ENCODE data around the gene ISLR2.

- no peak for TF ChIP-seq FOXA1 (IDR thresholded peaks at IDR 0.05)
- TF ChIP-seq FOXM1 (IDR thresholded peaks at IDR 0.05; ENCODE audit: borderline replicate concordance), result no peak
- no peak for TF ChIP-seq ELF4 (IDR thresholded peaks at IDR 0.05)
- no peak for TF ChIP-seq BHLHE40 (IDR thresholded peaks at IDR 0.05; ENCODE audit: borderline replicate concordance)
- no peak for TF ChIP-seq SP1 (IDR thresholded peaks at IDR 0.05)
- no peak for TF ChIP-seq CTBP1 (IDR thresholded peaks at IDR 0.05; ENCODE audit: borderline replicate concordance)
- TF ChIP-seq ARNT (IDR thresholded peaks at IDR 0.05), result no peak
- TF ChIP-seq ZNF384 (IDR thresholded peaks at IDR 0.05), result no peak
- TF ChIP-seq, protein P1, sequence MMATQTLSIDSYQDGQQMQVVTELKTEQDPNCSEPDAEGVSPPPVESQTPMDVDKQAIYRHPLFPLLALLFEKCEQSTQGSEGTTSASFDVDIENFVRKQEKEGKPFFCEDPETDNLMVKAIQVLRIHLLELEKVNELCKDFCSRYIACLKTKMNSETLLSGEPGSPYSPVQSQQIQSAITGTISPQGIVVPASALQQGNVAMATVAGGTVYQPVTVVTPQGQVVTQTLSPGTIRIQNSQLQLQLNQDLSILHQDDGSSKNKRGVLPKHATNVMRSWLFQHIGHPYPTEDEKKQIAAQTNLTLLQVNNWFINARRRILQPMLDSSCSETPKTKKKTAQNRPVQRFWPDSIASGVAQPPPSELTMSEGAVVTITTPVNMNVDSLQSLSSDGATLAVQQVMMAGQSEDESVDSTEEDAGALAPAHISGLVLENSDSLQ (IDR thresholded peaks at IDR 0.05), result no peak
- no peak for TF ChIP-seq NFRKB (IDR thresholded peaks at IDR 0.05)
- no peak for TF ChIP-seq FOXK2 (IDR thresholded peaks at IDR 0.05)
Observed at GRCh38 chr15:74178326-74179100, 48.1 kb downstream of the ISLR2 start.
